Ovary (tissue), 3 donors: ENCODE measurements around the gene PMFBP1.

Source experiments
- EP300 ChIP-seq: sonication (generic); formaldehyde crosslinking; IDR thresholded peaks from one replicate; pipeline ENCODE4 v1.6.1; 2017; ENCODE audit warnings: antibody characterized with exemption
- POLR2A ChIP-seq: fragments of 450-650 bp; IDR thresholded peaks from one replicate; pipeline ENCODE4 v1.6.1; 2017; ENCODE audit warnings: antibody characterized with exemption, mild to moderate bottlenecking, moderate library complexity
- TF ChIP-seq, protein P1 (sequence below), 3 donors: fragments of 450-650 bp in 2 of 3; fragments of 200-600 bp in 1 of 3; IDR thresholded peaks; one replicate each; pipeline versions ENCODE4 v1.5.1 to v1.8.0; 2016 to 2022; ENCODE audit warnings: antibody characterized with exemption in 3 of 3, mild to moderate bottlenecking in 1 of 3
- donor health status: DM: no; HTN: no; CAD: no.

DNA sequence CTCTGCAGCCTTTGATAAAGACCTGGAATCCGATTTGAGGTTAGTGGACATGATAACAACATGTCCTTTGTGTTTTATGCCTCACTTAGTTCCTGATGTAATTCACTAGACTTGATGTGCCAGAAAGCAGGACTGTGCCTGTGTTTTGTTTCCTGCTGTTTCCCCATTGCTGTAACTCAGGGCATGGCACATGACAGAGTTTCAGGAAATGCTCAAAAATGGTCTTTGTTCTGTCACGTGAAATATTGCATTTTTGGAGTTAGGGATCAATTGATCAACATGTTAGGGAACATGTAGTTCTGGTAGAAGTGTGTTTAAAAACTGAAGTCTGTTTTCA lies 45.6 kb downstream of the PMFBP1 start:
- TF ChIP-seq, protein P1, sequence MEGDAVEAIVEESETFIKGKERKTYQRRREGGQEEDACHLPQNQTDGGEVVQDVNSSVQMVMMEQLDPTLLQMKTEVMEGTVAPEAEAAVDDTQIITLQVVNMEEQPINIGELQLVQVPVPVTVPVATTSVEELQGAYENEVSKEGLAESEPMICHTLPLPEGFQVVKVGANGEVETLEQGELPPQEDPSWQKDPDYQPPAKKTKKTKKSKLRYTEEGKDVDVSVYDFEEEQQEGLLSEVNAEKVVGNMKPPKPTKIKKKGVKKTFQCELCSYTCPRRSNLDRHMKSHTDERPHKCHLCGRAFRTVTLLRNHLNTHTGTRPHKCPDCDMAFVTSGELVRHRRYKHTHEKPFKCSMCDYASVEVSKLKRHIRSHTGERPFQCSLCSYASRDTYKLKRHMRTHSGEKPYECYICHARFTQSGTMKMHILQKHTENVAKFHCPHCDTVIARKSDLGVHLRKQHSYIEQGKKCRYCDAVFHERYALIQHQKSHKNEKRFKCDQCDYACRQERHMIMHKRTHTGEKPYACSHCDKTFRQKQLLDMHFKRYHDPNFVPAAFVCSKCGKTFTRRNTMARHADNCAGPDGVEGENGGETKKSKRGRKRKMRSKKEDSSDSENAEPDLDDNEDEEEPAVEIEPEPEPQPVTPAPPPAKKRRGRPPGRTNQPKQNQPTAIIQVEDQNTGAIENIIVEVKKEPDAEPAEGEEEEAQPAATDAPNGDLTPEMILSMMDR (IDR thresholded peaks at IDR 0.05) = no peak
- TF ChIP-seq POLR2A (no peak), EP300 (no peak)
